Measurements from ENCODE around the gene HNRNPL.
"Not testable (repeated sequence)": the region's sequence is repeated elsewhere in the genome, so short reads cannot be mapped to it uniquely, and the experiment has no call there.

The HNRNPL gene

DNA sequence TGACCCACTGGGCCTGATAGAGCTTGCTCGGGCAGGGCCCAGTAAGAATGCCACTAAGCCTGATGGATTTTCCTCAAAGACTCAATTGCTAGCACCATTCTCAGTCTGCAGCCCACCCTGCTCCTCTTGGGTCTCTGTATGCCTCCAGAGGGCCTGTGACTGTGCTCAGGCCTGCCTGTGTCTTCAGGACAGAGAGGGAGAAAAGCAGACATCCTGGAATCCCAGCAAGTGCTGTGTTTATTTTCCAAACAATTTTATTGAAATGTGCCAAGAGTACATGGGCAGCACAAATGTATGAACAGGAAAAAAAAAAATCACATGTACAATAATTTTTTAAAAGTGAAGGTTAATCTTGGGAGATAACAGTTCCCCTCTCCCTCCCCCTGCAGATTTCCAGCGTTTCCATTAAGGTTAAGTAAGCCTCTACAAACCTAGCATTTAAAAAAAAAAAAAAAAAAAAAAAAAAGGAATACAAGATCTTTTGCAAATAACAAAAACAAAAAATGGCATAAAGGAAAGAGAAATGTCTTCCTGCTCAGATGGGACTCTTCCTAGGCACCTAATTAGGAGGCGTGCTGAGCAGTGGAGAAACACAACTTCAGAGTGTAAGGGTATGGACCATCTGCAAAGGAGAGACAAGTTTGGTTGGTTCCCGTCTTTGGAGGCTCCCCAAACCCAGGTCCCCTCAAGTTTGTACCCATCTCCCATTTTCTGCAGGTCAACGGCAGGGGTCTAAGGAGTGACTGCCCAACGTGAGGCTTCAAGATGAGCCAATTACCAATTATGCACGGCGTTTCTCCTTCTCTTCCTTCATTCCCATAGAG, 13.4 kb downstream of the HNRNPL start:
- TF ChIP-seq GATA1 (IDR thresholded peaks at IDR 0.05; ENCODE audit: low read depth, low read length) (no peak), POLR2A (IDR thresholded peaks at IDR 0.05; ENCODE audit: low read length) (peak; percentile 15)

DNA sequence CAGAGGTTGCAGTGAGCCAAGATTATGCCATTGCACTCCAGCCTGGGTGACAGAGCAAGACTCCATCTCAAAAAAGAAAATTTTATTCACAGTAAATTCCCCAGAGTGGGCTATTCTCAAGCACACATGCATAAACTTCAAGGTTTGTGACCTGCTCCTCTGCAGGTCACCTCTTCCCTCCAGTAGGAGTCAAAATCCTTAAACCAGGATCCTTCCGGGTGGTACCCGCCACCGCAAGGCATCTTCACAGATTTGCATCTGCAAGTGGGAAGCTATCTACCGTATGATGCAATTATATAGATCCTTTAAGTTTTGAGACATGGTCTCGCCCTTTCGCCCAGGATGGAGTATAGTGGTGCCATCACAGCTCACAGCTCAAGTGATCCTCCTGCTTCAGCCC, 15.2 kb downstream of the HNRNPL start:
- no peak for DNase-seq
- TF ChIP-seq GATA1 (IDR thresholded peaks at IDR 0.05; ENCODE audit: low read depth, low read length): no peak
- no peak for TF ChIP-seq POLR2A (IDR thresholded peaks at IDR 0.05; ENCODE audit: low read length)

More for the DNA sequence above, 13.4 kb downstream of the HNRNPL start:
- DNase-seq: no peak

DNA sequence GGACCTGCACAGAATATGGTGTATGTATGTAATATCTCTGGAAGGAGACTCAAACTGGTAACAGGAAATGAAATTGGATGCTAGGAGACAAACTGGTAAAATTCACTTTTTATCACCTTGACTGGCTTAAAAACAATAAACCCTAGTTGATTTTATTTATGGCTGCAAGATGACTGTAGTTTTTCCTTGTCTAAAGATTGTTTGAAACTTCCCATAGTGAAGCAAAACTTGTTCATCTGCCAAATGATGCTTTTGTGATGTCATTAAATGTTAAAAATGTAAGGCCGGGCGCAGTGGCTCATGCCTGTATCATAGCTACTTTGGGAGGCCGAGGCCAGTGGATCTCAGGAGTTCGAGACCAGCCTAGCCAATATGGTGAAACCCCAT, 15.7 kb downstream of the HNRNPL start:
- TF ChIP-seq GATA1 (IDR thresholded peaks at IDR 0.05; ENCODE audit: low read depth, low read length) (no peak), POLR2A (IDR thresholded peaks at IDR 0.05; ENCODE audit: low read length) (no peak)

DNA sequence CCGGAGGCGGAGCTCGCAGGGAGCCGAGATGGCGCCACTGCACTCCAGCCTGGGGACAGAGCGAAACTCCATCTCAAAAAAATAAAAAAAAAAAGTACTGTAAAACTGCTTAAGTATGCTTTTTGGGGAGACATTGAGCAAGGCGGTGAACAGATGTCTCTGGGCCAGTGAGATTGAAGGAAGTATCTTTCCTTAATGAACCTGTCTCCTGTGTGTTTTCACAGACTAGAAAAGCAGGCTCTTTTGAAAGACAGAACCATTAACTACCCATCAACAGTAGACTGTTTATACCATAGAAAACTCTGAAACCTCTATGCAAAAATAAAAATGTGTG, 16.7 kb downstream of the HNRNPL start:
- TF ChIP-seq GATA1 (IDR thresholded peaks at IDR 0.05; ENCODE audit: low read depth, low read length) (no peak), POLR2A (IDR thresholded peaks at IDR 0.05; ENCODE audit: low read length) (no peak)

More for the DNA sequence above, 15.7 kb downstream of the HNRNPL start:
- DNase-seq: no peak

DNA sequence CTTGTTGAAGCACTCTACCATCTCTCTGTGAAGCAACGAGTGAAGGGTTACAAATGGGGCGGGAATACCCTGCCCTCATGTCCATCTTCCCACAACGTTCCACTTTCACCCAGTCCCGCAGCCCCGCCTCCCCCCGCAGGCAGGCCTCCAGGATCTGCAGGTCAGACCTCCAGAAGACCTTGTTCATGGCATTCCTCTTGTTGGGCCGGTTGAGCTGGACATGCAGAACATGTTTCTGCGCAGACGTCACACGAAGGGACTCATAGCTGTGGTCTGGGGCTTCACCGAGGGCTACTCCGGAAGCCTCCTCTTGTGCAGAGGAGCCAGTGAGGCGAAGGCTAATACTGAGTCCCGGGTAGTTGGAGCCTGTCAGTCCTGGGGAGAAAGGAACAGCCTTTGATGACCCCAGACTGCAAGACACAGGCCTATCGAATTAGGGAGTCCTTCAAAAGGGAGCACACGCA, 18.6 kb downstream of the HNRNPL start:
- peak in 1 of 2 experiments; percentile 67 for DNase-seq

More for the DNA sequence above, 16.7 kb downstream of the HNRNPL start:
- DNase-seq: no peak

DNA sequence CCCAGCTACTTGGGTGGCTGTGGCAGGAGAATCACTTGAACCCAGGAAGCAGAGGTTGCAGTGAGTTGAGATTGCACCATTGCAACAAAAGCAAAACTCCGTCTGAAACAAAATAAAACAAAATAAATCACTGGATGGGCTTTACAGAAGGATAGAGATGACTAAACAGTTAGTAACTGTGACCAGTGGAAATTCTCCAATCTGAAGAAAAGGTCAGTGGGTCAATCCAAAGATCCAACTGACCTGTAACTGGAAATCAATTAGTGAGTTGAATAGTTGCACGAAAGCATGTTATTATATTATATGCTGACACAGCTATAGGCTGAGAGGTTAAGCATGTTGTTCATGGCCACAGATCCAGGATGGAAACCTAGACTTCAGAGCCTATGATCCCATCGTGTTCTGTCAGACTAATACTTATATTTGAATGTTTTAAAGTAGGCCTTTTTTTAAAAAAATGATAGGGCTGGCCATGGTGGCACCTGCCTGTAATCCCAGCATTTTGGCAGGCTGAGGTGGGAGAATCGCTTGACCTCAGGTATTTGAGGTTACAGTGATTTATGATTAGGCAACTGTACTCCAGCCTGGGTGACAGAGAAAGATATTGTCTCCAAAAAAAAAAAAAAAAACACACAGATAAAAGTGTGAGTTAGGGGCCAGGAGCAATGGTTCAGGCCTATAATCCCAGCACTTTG, 19.6 kb downstream of the HNRNPL start:
- TF ChIP-seq POLR2A (IDR thresholded peaks at IDR 0.05; ENCODE audit: low read length): no peak
- TF ChIP-seq GATA1 (IDR thresholded peaks at IDR 0.05; ENCODE audit: low read depth, low read length): no peak
- no peak for DNase-seq

More for the DNA sequence above, 18.6 kb downstream of the HNRNPL start:
- no peak for TF ChIP-seq POLR2A (IDR thresholded peaks at IDR 0.05; ENCODE audit: low read length)
- TF ChIP-seq GATA1 (IDR thresholded peaks at IDR 0.05; ENCODE audit: low read depth, low read length): no peak

DNA sequence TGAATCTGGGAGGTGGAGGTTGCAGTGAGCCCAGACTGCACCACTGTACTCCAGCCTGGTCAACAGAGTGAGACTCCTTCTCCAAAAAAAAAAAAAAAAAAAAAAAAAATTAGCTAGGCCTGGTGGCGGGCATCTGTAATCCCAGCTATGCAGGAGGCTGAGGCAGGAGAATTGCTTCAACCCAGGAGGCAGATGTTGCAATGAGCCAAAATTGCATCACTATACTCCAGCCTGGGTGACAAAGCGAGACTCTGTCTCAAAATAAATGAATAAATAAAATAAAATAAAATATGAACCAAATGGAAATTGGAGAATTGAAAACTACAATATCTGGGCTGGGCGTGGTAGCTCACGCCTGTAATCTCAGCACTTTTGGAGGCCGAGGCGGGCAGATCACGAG, 20.6 kb downstream of the HNRNPL start:
- DNase-seq: not testable (repeated sequence)

DNA sequence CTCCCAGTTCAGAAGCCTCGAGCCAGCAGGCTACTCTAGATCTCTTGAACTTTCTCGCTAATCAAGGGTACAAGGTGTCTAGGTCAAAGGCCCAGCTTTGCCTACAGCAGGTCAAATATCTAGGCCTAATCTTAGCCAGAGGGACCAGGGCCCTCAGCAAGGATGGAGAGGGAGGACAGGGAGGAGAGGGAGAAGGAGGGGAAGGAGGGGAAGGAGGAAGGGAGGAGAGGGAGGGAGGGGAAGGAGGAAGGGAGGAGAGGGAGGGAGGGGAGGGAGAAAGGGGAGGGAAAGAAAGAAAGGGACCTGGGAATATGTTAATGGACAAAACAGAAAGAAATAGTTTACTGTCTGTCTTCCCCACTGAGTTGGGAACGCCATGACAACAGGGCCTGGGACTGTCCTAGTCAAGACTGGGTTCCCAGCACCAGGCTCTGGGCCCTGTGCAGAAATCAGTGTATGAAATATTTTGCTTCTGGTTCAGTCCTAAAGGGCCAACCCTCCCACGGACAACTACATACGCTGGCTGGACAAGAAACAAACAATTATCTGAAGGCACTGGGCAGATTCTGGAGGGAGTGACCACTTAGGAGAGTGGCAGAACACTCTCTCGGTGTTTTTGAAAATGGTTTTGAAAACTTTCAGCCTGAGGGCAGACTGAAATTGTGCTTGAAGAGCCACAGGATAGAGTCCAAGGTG, 22.8 kb downstream of the HNRNPL start:
- no peak for TF ChIP-seq POLR2A (IDR thresholded peaks at IDR 0.05; ENCODE audit: low read length)
- TF ChIP-seq GATA1 (IDR thresholded peaks at IDR 0.05; ENCODE audit: low read depth, low read length): no peak

DNA sequence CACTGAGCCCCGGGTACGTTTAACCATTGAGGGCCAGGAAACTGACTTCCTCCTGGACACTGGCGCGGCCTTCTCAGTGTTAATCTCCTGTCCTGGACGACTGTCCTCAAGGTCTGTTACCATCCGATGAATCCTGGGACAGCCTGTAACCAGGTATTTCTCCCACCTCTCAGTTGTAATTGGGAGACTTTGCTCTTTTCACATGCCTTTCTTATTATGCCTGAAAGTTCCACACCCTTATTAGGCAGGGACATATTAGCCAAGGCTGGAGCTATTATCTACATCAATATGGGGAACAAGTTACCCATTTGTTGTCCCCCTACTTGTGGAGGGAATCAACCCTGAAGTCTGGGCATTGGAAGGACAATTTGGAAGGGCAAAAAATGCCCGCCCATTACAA, 23.9 kb downstream of the HNRNPL start:
- not testable (repeated sequence) for DNase-seq

More for the DNA sequence above, 22.8 kb downstream of the HNRNPL start:
- no peak for DNase-seq

DNA sequence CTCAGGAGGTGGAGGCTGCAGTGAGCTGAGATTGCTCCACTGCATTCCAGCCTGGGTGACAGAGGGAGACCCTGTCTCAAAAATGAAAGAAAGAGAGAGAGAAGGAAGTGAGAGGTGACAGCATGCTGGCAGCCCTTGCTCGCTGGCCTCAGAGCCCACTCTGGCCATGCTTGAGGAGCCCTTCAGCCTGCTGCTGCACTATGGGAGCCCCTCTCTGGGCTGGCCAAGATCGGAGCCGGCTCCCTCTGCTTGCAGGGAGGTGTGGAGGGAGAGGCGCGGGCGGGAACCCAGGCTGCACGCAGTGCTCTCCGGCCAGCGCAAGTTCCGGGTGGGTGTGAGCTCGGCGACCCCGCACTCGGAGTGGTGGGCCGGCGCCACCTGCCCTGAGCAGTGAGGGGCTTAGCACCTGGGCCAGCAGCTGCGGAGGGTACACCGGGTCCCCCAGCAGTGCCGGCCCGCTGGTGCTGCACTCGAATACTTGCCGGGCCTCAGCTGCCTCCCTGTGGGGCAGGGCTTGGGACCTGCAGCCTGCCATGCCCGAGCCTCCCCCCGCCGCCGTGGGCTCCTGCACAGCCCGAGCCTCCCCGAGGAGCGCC, 28.5 kb downstream of the HNRNPL start:
- DNase-seq: not testable (repeated sequence)

DNA sequence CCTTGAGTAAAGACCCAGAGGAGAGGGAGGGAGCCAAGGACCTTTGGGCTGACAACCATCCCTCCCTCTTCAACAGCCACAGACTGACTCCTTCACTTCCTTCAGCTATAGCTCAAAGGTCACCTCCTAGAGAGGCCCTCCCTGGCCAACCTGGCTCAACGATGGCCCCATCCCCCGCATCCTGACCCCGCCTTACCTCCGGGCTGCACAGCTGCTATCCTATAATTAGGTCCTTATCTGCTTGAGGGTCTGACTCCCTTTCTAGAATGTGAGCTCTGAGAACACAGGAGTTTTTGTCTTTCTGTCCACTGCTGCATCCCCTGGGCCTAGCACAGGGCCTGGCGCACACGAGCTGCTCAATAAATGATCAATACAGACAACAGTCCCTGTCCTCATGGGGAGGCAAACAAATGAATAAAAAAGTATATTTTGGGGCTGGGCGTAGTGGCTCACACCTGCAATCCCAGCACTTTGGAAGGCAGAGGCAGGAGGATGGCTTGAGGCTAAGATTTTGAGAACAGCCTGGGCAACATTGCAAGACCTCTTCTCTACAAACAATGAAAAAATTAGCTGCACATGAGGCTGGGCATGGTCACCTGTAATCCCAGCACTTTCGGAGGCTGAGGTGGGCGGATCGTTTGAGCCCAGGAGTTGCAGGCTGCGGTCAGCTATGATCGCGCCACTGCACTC, 30.4 kb downstream of the HNRNPL start:
- DNase-seq: no peak
- no peak for TF ChIP-seq GATA1 (IDR thresholded peaks at IDR 0.05; ENCODE audit: low read depth, low read length)
- no peak for TF ChIP-seq POLR2A (IDR thresholded peaks at IDR 0.05; ENCODE audit: low read length)

DNA sequence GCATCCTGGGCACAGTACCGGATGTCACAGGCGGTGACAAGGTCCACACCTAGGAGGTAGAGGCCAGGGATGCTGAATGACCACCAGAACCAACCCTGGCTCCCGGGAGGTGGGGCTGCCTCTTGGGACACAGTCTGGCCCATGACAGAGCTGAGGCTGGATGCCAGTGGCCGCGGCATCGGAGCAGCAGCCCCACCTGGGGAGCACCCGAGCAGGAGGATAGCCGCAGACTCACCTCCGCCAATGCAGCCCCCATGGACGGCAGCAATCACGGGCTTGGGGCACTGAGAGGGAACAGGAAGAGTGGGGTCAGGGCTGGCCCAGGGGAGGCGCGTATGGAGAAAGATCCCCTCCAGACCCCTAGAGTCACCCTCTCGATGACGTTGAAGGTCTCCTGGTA, 32.7 kb downstream of the HNRNPL start:
- no peak for DNase-seq
- TF ChIP-seq GATA1 (IDR thresholded peaks at IDR 0.05; ENCODE audit: low read depth, low read length) (no peak), POLR2A (IDR thresholded peaks at IDR 0.05; ENCODE audit: low read length) (no peak)

DNA sequence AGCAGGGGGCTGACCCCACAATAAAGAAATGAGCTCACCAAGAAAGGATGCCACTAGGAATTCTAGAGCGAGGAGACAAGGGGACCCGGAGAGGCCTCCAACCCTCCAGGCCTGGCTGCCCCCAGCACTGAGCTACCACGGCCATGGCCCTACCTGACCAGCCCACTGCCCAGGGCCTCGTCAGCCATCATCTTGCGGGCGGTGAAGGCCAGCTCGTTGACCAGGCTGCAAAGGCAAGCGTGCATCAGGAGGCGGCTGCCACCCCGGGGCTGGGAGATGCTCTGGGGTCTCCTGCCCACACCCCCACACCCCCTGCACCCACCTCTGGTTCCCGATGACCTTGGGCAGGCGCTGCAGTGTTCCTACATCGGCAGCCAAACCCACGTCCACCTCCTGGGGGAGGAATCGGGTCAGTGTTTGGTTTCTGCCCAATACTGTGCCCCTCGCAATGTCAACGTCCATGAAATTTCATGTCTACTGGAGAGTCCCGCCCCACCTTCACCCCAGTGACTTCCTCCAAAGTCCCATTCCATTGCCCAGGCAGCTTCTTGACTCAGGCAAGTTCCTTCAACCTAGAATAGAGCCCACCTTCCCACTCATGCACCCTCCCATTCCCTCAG, 33.5 kb downstream of the HNRNPL start:
- TF ChIP-seq POLR2A (IDR thresholded peaks at IDR 0.05; ENCODE audit: low read length) (no peak), GATA1 (IDR thresholded peaks at IDR 0.05; ENCODE audit: low read depth, low read length) (no peak)
- no peak for DNase-seq
